Activated T-cell treated with anti-CD3 and anti-CD28 coated beads for 4 hours (primary cell): ENCODE results near the gene CEP135.

Experiments used
- DNase-seq: peaks from one replicate; pipeline ENCODE4 v3.0.0-alpha.2; 2020

The CEP135 gene

GRCh38 chr4:56082829-56083228, 134.1 kb downstream of the CEP135 start:
- DNase-seq = no peak
